ENCODE results near the gene TUFT1.

The TUFT1 gene

DNA sequence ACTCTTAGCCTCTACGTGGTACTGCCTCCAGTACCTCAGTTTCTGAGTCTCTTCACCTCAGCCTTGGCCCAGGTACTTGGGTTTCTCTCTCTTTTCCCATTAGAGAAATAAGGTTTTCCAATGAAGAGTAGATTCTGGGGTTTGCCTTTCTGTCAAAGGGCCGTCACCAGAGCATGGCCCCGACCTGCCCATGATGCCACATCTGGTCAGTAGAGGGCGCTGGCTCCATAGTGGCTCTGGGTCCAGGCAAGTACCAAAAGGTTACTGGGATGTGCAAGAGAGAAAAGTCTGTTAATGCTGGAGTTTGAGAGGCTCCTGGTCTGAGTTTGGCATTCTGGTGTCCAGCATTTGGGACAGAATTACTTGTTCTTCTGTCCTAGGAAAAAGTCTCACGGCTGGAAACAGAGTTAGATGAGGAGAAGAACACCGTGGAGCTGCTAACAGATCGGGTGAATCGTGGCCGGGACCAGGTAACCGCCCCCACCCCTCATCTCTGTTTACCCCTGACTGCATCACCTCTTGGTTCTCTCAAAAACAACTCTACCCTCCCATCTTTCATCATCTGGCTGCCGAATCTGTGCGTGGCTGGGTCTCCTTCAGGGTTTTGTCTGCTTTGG, 5.3 kb upstream of the TUFT1 start:
- no peak for DNase-seq (ENCODE audit: low read depth)
- TF ChIP-seq, protein P1, sequence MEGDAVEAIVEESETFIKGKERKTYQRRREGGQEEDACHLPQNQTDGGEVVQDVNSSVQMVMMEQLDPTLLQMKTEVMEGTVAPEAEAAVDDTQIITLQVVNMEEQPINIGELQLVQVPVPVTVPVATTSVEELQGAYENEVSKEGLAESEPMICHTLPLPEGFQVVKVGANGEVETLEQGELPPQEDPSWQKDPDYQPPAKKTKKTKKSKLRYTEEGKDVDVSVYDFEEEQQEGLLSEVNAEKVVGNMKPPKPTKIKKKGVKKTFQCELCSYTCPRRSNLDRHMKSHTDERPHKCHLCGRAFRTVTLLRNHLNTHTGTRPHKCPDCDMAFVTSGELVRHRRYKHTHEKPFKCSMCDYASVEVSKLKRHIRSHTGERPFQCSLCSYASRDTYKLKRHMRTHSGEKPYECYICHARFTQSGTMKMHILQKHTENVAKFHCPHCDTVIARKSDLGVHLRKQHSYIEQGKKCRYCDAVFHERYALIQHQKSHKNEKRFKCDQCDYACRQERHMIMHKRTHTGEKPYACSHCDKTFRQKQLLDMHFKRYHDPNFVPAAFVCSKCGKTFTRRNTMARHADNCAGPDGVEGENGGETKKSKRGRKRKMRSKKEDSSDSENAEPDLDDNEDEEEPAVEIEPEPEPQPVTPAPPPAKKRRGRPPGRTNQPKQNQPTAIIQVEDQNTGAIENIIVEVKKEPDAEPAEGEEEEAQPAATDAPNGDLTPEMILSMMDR (IDR thresholded peaks at IDR 0.05; ENCODE audit: control insufficient read depth, extremely low read depth, insufficient read depth): peak; percentile 98
- H3K4me3 ChIP-seq (ENCODE audit: low read depth, low read length): no peak overlapping the region

DNA sequence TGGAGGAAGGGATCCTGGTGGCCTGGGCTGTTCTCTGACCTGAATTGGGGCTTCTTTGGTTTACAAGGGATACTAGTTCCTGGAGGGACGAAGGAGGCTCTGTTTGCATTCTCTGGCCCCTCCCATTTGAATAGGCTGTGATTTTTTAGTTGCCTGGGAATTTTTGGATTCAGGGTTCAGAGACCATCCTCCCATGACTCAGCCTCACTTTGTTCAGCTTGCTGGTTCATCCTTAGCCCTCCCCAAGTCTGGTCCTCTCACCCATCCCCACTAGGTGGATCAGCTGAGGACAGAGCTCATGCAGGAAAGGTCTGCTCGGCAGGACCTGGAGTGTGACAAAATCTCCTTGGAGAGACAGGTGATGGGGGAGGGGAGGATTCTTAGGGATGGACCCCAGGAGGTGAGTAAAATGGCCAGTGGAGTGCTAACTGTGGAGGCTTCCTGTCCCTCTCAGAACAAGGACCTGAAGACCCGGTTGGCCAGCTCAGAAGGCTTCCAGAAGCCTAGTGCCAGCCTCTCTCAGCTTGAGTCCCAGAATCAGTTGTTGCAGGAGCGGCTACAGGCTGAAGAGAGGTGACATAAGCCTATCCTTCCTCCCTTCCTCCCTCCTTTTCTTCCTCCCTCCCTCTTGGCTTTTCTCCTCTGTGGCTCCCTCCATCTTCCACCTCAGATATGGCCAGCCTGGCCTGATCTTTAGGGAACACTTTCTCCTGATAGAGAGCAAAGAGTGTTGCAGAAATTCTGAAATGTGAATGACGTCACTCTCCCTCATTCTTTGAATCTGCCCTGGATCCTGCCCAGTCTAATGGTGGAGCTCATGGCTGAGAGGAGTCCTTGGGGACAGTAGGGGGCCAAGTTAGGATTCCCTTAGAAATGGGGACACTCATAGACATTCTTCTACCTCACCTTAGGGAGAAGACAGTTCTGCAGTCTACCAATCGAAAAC, 4.5 kb upstream of the TUFT1 start:
- no peak for DNase-seq (ENCODE audit: low read depth)
- H3K4me3 ChIP-seq (ENCODE audit: low read depth, low read length): no peak overlapping the region
- TF ChIP-seq, protein P1 (IDR thresholded peaks at IDR 0.05; ENCODE audit: control insufficient read depth, extremely low read depth, insufficient read depth): no peak

DNA sequence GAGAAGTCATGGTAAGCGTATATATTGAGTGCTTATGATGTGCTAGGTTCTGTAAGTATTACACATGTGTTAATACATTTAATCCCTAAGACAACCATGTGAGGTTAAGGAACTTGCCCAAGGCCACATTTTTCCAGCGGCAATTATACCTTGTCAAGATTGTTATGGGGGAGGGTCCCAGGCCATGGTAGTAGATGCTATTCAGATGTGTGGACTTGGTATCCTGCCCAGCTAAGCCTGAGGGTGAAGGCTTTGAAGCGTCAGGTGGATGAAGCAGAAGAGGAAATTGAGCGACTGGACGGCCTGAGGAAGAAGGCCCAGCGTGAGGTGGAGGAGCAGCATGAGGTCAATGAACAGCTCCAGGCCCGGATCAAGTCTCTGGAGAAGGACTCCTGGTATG, 3.6 kb upstream of the TUFT1 start:
- no peak for DNase-seq (ENCODE audit: low read depth)
- no peak overlapping the region for H3K4me3 ChIP-seq (ENCODE audit: low read depth, low read length)

DNA sequence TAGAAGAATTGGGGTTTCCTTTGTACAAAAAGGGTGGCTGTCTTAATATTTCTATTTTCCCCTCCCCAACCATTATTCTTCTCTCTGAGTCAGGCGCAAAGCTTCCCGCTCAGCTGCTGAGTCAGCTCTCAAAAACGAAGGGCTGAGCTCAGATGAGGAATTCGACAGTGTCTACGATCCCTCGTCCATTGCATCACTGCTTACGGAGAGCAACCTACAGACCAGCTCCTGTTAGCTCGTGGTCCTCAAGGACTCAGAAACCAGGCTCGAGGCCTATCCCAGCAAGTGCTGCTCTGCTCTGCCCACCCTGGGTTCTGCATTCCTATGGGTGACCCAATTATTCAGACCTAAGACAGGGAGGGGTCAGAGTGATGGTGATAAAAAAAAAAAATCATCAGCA, 3.0 kb upstream of the TUFT1 start:
- DNase-seq (ENCODE audit: low read depth): no peak
- H3K4me3 ChIP-seq (ENCODE audit: low read depth, low read length): no peak overlapping the region
- TF ChIP-seq, protein P1 (IDR thresholded peaks at IDR 0.05; ENCODE audit: control insufficient read depth, extremely low read depth, insufficient read depth): no peak

More for the DNA sequence above, 3.6 kb upstream of the TUFT1 start:
- TF ChIP-seq, protein P1 (IDR thresholded peaks at IDR 0.05; ENCODE audit: control insufficient read depth, extremely low read depth, insufficient read depth): no peak

DNA sequence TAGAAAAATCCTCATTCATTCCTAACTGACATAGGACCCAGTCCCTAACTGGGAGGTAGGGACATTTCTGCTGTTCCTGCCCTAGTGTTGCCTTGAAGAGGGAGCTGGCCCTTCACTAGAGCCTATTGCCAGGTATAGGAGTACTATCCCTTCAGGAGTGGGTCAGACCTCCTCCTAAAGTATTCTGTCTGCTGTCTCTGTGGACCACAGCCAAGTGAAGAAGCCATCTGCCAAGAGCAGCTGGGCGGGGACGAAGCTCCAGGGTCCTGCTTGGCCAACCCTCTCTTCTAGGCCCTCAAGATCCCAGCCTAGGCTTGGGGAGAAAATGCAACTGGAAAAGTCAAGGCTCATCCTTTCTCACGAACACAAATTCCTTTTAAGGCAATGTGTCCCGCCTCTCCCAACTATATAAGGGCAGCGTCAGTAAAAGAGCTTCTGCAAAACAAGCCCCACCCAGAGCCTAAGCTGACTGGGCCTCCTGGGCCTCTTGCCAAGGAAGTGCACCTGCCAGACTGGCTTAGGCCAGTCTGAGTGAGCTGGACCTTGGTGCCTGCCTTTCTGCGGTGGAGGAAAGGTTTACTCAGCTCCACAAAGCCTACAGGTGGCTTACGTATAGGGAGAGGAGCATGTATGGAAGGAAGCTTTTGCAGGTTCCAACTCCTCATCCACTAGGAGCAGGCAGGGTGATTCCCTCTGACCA, 638 bp upstream of the TUFT1 start:
- peak; percentile 100 for DNase-seq (ENCODE audit: low read depth)
- H3K4me3 ChIP-seq (ENCODE audit: low read depth, low read length): peak overlapping the region; percentile 90
- TF ChIP-seq, protein P1 (IDR thresholded peaks at IDR 0.05; ENCODE audit: control insufficient read depth, extremely low read depth, insufficient read depth): no peak

DNA sequence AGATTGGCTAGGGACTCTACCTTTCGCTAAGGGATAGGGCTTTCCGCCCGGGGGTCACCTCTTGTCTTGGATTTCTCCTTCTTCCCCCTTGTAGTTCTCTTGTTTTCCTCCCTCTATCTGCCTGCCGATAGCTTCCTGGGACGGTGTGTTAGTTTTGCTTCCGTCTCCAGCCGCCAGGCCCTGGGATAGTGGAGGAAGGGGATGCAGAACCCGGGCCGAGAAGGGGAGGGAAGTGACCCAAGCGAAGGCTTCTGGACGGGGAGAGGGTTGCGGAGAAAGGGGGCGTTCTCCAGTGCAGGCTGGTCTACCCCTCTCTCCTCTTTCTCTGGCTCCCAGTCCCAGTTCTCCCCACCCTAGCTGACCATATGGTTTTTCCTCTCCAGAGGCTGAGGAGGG, 871 bp downstream of the TUFT1 start:
- peak overlapping the region; percentile 90 for H3K4me3 ChIP-seq (ENCODE audit: low read depth, low read length)
- TF ChIP-seq, protein P1 (IDR thresholded peaks at IDR 0.05; ENCODE audit: control insufficient read depth, extremely low read depth, insufficient read depth): no peak
- no peak for DNase-seq (ENCODE audit: low read depth)
